ENCODE results near the gene NHLRC4.

NHLRC4 gene

DNA sequence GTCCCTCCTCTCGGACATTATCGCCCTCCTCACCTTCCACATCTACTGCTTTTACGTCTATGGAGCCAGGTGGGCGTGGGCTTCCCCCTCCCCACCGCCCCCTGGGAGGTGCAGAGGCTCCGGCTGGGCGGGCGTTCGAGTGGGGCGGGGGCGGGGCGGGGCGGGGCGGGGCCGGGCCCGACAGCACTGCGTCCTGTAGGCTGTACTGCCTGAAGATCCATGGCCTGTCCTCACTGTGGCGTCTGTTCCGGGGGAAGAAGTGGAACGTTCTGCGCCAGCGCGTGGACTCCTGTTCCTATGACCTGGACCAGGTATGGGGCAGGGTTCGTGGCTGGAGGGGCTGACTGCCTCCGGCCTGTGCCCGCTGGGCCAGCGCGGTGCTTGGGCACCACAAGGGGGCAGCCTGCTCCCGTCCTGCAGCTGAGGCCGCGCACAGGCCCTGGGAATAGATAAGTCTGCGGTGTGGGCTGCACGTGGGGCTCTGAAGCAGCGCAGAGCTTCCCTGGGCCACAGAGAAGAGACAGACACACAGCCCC lies 12.1 kb downstream of the NHLRC4 start (continued):
- TF ChIP-seq BCL11B (tag by site-specific recombination; IDR thresholded peaks at IDR 0.05; ENCODE audit: low read depth), result peak; percentile 72; the same call in 1 of the 2 replicates
- TF ChIP-seq KLF1 (tag by site-specific recombination; IDR thresholded peaks at IDR 0.05), result peak; percentile 89
- TF ChIP-seq ZNF324 (tag by site-specific recombination; IDR thresholded peaks at IDR 0.05), result no peak; the same call in 1 of the 2 replicates
- no peak for TF ChIP-seq ZNF169 (tag by site-specific recombination; IDR thresholded peaks at IDR 0.05)
- TF ChIP-seq, protein P1, sequence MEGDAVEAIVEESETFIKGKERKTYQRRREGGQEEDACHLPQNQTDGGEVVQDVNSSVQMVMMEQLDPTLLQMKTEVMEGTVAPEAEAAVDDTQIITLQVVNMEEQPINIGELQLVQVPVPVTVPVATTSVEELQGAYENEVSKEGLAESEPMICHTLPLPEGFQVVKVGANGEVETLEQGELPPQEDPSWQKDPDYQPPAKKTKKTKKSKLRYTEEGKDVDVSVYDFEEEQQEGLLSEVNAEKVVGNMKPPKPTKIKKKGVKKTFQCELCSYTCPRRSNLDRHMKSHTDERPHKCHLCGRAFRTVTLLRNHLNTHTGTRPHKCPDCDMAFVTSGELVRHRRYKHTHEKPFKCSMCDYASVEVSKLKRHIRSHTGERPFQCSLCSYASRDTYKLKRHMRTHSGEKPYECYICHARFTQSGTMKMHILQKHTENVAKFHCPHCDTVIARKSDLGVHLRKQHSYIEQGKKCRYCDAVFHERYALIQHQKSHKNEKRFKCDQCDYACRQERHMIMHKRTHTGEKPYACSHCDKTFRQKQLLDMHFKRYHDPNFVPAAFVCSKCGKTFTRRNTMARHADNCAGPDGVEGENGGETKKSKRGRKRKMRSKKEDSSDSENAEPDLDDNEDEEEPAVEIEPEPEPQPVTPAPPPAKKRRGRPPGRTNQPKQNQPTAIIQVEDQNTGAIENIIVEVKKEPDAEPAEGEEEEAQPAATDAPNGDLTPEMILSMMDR (tag by site-specific recombination; IDR thresholded peaks at IDR 0.05), result peak; percentile 95
- no peak for TF ChIP-seq ZNF416 (tag by site-specific recombination; IDR thresholded peaks at IDR 0.05)
- no peak for TF ChIP-seq ZNF266 (tag by site-specific recombination; IDR thresholded peaks at IDR 0.05; ENCODE audit: low read depth)
- peak; percentile 73; the same call in 1 of the 2 replicates for TF ChIP-seq KLF10 (tag by site-specific recombination; IDR thresholded peaks at IDR 0.05)
- no peak for TF ChIP-seq ZNF623 (tag by site-specific recombination; IDR thresholded peaks at IDR 0.05)
- TF ChIP-seq SP3 (tag by site-specific recombination; IDR thresholded peaks at IDR 0.05), result peak; percentile 68
- TF ChIP-seq, protein P2, sequence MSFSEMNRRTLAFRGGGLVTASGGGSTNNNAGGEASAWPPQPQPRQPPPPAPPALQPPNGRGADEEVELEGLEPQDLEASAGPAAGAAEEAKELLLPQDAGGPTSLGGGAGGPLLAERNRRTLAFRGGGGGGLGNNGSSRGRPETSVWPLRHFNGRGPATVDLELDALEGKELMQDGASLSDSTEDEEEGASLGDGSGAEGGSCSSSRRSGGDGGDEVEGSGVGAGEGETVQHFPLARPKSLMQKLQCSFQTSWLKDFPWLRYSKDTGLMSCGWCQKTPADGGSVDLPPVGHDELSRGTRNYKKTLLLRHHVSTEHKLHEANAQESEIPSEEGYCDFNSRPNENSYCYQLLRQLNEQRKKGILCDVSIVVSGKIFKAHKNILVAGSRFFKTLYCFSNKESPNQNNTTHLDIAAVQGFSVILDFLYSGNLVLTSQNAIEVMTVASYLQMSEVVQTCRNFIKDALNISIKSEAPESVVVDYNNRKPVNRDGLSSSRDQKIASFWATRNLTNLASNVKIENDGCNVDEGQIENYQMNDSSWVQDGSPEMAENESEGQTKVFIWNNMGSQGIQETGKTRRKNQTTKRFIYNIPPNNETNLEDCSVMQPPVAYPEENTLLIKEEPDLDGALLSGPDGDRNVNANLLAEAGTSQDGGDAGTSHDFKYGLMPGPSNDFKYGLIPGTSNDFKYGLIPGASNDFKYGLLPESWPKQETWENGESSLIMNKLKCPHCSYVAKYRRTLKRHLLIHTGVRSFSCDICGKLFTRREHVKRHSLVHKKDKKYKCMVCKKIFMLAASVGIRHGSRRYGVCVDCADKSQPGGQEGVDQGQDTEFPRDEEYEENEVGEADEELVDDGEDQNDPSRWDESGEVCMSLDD (tag by site-specific recombination; IDR thresholded peaks at IDR 0.05), result no peak

DNA sequence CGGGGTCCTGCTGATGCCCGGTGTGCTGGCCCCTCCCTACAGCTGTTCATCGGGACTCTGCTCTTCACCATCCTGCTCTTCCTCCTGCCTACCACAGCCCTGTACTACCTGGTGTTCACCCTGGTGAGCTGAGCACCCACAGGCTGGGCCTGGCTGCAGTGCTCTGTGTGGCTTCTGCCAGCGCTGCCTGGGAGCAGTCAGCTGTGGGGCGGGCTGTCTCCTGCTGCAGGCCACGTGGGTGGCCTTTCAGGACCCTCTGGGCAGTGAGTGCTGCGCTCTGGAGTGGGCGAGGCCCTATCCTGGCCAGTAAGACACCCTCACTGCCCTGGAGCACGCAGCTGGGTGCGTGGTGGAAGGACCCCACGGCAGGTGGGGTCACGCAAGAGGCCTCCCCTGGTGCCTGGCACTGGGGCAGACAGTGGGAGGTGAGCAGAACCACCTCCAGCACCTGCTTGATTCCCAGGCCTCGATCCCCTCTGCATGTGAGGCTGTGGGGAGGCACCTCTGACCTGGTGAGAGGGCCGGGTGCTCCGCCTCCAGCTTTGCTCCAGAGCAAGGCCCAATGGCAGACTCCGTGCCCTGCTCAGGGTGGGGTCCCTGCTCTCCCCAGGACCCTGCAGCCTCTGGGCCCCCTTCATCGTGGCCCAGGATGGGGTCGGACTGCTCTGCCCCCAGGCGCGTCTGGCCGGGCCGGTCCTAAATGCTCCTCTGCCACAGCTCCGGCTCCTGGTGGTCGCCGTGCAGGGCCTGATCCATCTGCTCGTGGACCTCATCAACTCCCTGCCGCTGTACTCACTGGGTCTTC lies 13.5 kb downstream of the NHLRC4 start:
- TF ChIP-seq, protein P3, sequence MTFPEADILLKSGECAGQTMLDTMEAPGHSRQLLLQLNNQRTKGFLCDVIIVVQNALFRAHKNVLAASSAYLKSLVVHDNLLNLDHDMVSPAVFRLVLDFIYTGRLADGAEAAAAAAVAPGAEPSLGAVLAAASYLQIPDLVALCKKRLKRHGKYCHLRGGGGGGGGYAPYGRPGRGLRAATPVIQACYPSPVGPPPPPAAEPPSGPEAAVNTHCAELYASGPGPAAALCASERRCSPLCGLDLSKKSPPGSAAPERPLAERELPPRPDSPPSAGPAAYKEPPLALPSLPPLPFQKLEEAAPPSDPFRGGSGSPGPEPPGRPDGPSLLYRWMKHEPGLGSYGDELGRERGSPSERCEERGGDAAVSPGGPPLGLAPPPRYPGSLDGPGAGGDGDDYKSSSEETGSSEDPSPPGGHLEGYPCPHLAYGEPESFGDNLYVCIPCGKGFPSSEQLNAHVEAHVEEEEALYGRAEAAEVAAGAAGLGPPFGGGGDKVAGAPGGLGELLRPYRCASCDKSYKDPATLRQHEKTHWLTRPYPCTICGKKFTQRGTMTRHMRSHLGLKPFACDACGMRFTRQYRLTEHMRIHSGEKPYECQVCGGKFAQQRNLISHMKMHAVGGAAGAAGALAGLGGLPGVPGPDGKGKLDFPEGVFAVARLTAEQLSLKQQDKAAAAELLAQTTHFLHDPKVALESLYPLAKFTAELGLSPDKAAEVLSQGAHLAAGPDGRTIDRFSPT (tag by site-specific recombination; IDR thresholded peaks at IDR 0.05), result 0 out of 2 replicates have a peak, but pooled peaks have one; percentile 13
- TF ChIP-seq ZNF423 (tag by site-specific recombination; IDR thresholded peaks at IDR 0.05) (no peak), ZNF10 (tag by site-specific recombination; IDR thresholded peaks at IDR 0.05) (0 out of 2 replicates have a peak, but pooled peaks have one; percentile 31), GLIS1 (tag by site-specific recombination; IDR thresholded peaks at IDR 0.05) (peak; percentile 93), SP2 (tag by site-specific recombination; IDR thresholded peaks at IDR 0.05) (peak; percentile 29; the same call in 1 of the 2 replicates), ZIC2 (tag by site-specific recombination; IDR thresholded peaks at IDR 0.05) (0 out of 2 replicates have a peak, but pooled peaks have one; percentile 41), GLIS2 (tag by site-specific recombination; IDR thresholded peaks at IDR 0.05) (peak; percentile 46; the same call in 1 of the 2 replicates)
- TF ChIP-seq, protein P4, sequence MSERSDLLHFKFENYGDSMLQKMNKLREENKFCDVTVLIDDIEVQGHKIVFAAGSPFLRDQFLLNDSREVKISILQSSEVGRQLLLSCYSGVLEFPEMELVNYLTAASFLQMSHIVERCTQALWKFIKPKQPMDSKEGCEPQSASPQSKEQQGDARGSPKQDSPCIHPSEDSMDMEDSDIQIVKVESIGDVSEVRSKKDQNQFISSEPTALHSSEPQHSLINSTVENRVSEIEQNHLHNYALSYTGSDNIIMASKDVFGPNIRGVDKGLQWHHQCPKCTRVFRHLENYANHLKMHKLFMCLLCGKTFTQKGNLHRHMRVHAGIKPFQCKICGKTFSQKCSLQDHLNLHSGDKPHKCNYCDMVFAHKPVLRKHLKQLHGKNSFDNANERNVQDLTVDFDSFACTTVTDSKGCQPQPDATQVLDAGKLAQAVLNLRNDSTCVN (tag by site-specific recombination; optimal IDR thresholded peaks at IDR 0.05), result no peak
- Histone ChIP-seq H3K4me3 (ENCODE audit: low read depth, low read length) (no peak overlapping the region), H3K4me1 (ENCODE audit: control insufficient read depth, insufficient read depth, low read length) (no peaks in the 10 kb centered on the region), H3K9me3 (ENCODE audit: control insufficient read depth, insufficient read depth, low read depth, low read length) (no peaks in the 10 kb centered on the region), H3K27ac (ENCODE audit: extremely low read depth, low read depth, low read length) (no peak overlapping the region), H3K36me3 (ENCODE audit: control insufficient read depth in 2 of 2, insufficient read depth in 1 of 2, low read length in 2 of 2) (peaks cover 0 to 35% of the 10 kb centered on the region in 2 experiments; a peak in 1 of 3 replicates)
- ChIA-PET POLR2A (no interaction called here), CTCF (interaction anchor here (0.5 to 1.1 kb wide), 3 partner anchors 13 to 545 kb away, joined by 3 to 6 read pairs (median 3); partner anchors contain the start of gene NHLRC4)

Data from HEK293 (cell line).